Gastrocnemius medialis (tissue), 4 donors: Measurements from ENCODE around the gene BTLA.

Source experiments
- CTCF ChIP-seq, 5 experiments: fragments of 450-650 bp in 3 of 5; fragments of 200-600 bp in 2 of 5; sonication (generic) in 2 of 5; IDR thresholded peaks in 4 of 5; conservative IDR thresholded peaks in 1 of 5; 1 replicate in 4 of 5; 2 replicates in 1 of 5; pipeline ENCODE4 v1.5.1; 2016 to 2019; ENCODE audit warnings: antibody characterized with exemption in 5 of 5, mild to moderate bottlenecking in 3 of 5, moderate library complexity in 3 of 5
- POLR2A ChIP-seq, 2 donors: fragments of 450-650 bp; IDR thresholded peaks; one replicate each; pipeline ENCODE4 v1.6.1; 2017; ENCODE audit warnings: antibody characterized with exemption in 2 of 2, mild to moderate bottlenecking in 2 of 2, moderate library complexity in 2 of 2

DNA sequence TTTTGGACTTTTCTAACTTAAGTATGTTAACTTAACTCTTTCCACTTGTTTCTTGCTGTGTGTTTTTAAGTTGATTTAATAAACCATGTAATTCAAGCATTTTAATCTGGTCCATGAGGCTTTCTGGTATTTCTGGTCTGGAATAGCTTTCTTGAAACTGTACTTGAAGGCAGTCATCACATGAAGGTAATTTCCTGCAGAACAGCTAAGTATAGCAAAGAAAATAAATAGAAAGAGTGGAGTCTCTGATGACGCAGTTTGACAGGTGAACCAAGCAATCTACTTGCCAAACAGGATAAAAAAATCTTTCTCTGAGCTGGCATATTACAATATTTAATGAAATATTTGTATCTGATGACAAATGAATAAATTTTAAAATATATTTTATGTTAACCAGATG is 74.9 kb downstream of the BTLA start:
- TF ChIP-seq CTCF (IDR thresholded peaks at IDR 0.05 in 4 of 5, conservative IDR thresholded peaks at IDR 0.05 in 1 of 5) (no peak), POLR2A (IDR thresholded peaks at IDR 0.05) (no peak)
